Fibroblast of the aortic adventitia (primary cell): ENCODE data around the gene FOXK2. TPM values are rescaled to one million over a fixed set of nuclear protein-coding genes. Genes with fewer than 3 reads are reported as not detected.

Source experiments
- DNase-seq: peaks from one replicate; pipeline ENCODE4 v3.0.0-alpha.2; 2010; ENCODE audit warnings: low read depth
- H3K4me3 ChIP-seq: 2 replicates; pipeline ENCODE4 v1.5.1; 2011; ENCODE audit warnings: low read depth, mild to moderate bottlenecking, control low read depth, low read length, moderate library complexity
- total RNA-seq: library from RNA; depleted of rRNA; stranded (reverse); fragments of >200 nt; gene quantifications from 2 replicates; pipeline ENCODE4 v1.2.3, GENCODE V29; 2012; ENCODE audit warnings: low replicate concordance
- TF ChIP-seq, protein P1 (sequence below): IDR thresholded peaks from 2 replicates; pipeline ENCODE4 v1.5.1; 2011; ENCODE audit warnings: mild to moderate bottlenecking, low read length, control low read depth, inconsistent platforms; ENCODE audit not compliant: insufficient read depth

FOXK2 gene
- total RNA-seq, 1 donor = 28.2 TPM

DNA sequence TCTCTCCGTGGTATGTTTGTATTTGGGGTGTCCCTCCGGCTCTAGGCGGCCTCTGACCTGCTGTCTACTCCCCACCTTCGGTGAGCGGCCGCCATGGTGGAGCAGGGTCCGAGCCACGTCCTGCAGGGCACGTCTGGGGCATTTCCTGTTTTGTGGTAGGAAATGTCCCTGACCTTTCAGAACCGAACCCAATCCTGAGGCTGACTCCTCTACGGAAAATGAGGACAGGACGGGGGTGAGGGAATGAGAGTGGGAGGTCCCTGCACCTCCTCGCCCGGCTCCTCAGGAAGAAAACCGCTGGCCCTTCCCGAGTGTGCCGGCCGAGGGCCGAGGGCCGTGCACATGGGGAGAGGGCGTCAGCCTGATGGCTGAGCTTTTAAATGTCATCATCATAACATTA lies 83.0 kb downstream of the FOXK2 start:
- TF ChIP-seq, protein P1, sequence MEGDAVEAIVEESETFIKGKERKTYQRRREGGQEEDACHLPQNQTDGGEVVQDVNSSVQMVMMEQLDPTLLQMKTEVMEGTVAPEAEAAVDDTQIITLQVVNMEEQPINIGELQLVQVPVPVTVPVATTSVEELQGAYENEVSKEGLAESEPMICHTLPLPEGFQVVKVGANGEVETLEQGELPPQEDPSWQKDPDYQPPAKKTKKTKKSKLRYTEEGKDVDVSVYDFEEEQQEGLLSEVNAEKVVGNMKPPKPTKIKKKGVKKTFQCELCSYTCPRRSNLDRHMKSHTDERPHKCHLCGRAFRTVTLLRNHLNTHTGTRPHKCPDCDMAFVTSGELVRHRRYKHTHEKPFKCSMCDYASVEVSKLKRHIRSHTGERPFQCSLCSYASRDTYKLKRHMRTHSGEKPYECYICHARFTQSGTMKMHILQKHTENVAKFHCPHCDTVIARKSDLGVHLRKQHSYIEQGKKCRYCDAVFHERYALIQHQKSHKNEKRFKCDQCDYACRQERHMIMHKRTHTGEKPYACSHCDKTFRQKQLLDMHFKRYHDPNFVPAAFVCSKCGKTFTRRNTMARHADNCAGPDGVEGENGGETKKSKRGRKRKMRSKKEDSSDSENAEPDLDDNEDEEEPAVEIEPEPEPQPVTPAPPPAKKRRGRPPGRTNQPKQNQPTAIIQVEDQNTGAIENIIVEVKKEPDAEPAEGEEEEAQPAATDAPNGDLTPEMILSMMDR = no peak
- no peak overlapping the region for H3K4me3 ChIP-seq
- no peak for DNase-seq

DNA sequence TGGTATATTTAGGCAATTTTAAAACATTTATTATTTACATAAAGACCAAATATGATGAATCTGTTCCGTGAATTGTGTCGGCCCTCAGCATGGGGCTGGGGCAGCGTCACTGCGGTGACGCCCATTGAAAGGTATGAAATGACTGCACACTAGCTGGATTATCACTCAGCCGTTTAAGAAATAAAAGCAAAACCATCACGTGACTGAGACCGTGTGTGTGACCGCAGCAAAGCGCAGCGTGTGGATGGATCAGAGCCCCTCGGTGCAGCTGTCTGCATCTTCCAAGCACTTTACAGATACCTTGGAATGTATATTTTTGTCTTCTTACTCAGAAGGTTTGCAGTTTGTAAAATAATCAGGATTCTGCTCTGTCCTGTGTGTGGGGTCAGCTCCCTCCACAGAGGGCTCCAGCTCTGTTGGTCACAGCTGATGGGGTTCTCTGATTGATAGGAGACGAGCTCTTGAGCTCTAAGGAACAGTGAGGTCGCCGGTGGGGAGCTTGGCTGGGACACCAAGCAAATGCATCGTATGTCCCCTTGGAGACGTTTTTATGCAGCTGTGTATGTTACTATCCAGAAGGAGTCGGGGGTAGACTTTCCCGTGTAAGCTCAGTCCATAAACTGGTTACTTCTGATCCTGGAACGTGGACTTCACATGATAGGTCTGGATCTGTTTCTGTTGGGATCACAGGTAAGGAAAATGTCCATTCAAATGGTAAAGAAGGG lies 83.6 kb downstream of the FOXK2 start:
- no peak overlapping the region for H3K4me3 ChIP-seq
- DNase-seq = no peak
- TF ChIP-seq, protein P1 = no peak

DNA sequence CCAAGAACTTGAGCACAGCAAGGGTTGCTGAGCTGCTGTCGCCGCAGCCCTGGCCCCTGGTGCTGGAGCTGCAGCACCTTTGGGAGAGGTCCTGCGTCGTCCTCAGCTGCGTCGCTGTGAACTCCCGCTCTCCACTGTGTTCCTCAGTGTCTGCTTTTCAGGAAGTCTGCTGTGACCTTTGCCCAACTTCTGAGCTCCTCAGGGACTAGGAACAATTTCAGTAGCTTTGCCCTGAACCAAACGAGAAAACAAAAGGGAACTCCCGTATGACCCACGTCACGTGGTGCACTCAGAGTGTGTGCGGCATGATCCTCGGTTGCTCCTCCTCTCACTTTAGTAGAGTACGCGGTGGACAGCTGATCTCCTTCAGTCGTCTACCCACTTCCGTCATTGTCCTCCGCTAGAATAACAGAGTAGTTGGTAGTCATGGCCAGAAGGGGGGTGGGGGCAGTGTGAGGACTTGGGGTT lies 84.5 kb downstream of the FOXK2 start:
- no peak overlapping the region for H3K4me3 ChIP-seq
- TF ChIP-seq, protein P1 = no peak
- no peak for DNase-seq

DNA sequence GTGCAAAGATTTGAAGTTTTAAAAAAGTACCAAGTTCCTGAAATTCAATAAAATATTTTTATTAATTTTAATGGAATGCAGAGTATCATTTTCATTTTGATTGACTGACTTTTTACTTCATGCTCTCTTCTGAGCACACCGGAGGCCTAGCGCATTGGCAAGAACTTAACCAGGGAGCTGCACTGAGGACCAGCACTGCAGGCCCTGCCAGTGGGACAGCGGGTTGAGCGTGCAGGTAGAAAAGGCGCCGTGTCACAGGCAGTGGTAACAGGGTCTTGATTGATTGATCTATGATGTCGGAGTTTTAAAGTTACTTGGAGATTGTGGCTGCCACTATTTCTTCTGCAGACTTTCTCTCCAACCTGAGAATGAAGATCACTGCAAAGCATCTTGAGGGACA lies 85.0 kb downstream of the FOXK2 start:
- TF ChIP-seq, protein P1 = no peak
- no peak overlapping the region for H3K4me3 ChIP-seq

DNA sequence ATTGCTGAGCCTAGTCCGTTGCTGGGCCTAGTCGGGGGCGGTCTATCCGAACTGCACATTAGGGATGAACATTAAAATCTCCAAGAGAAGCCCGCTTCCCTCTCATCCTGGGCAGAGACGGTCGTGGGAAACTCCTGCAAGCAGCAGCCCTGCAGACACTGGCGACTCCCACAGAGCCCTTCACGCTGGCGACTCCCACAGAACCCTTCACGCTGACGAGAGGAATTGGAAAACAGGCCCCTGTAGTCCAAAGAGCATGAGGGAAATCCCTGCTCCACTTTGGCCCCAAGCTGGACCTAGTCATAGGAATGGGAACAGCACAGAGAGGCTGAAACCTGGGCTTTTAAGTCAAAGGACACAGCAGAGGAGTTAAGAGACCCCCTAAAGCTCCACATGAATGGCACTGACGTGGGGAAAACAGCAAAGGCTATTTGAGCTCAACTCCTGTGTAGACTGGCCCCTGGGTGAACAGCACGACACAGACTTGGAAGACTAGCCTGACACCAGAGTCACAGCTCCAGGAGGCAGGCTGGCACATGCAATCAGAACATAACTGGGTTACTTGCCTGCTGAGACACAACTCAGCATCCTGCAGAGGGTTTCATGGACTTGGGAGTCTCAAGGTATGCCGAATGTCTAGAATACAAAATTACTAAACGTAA lies 86.5 kb downstream of the FOXK2 start:
- TF ChIP-seq, protein P1 = no peak
- DNase-seq = no peak

More for the DNA sequence above, 85.0 kb downstream of the FOXK2 start:
- DNase-seq = no peak

DNA sequence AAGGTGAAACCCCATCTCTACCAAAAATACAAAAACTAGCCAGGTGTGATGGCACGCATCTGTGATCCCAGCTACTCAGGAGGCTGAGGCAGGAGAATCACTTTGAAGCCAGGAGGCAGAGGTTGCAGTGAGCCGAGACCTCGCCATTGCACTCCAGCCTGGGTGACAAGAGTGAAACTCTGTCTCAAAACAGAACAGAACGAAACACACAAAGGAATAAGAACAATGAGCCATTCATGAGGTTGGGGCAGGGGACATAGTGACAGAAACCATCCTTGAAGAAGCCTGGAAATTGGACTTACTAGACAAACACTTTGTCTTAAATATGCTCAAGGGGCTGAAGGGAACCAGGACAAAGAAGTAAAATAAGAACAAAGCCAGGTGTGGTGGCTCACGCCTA lies 89.3 kb downstream of the FOXK2 start:
- TF ChIP-seq, protein P1 = no peak
- H3K4me3 ChIP-seq = no peak overlapping the region
- DNase-seq = no peak

More for the DNA sequence above, 86.5 kb downstream of the FOXK2 start:
- H3K4me3 ChIP-seq = no peak overlapping the region
